HG03457 (cell line): Measurements from ENCODE around the gene KRTAP5-11.
"Not testable (repeated sequence)": the region's sequence is repeated elsewhere in the genome, so short reads cannot be mapped to it uniquely, and the experiment has no call there.

Source experiments
- ATAC-seq: cut with Tn5 transposase; IDR thresholded peaks from one replicate; pipeline ENCODE4 v1.9.1; 2021; ENCODE audit warnings: moderate number of reproducible peaks; ENCODE audit not compliant: unreplicated experiment

The KRTAP5-11 gene

DNA sequence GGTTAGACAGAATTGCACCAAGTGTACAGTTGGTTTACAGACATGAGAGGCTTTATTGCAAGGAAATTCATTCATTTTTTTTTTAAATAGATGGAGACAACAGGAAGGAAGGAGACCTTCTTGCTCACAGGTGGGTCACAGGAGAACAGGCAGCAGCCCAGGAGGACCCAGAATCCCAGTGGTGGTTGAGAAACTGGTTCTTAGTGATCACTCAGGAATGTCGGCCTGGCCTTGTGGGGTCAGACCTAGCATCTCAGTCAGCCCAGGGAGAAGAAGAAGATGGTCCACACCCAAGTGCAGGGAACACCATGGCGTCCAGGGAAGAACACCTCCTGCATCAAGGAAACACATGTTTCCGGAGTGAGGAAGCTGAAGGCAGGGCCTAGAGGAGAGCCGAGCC lies 849 bp downstream of the KRTAP5-11 start:
- no peak for ATAC-seq

DNA sequence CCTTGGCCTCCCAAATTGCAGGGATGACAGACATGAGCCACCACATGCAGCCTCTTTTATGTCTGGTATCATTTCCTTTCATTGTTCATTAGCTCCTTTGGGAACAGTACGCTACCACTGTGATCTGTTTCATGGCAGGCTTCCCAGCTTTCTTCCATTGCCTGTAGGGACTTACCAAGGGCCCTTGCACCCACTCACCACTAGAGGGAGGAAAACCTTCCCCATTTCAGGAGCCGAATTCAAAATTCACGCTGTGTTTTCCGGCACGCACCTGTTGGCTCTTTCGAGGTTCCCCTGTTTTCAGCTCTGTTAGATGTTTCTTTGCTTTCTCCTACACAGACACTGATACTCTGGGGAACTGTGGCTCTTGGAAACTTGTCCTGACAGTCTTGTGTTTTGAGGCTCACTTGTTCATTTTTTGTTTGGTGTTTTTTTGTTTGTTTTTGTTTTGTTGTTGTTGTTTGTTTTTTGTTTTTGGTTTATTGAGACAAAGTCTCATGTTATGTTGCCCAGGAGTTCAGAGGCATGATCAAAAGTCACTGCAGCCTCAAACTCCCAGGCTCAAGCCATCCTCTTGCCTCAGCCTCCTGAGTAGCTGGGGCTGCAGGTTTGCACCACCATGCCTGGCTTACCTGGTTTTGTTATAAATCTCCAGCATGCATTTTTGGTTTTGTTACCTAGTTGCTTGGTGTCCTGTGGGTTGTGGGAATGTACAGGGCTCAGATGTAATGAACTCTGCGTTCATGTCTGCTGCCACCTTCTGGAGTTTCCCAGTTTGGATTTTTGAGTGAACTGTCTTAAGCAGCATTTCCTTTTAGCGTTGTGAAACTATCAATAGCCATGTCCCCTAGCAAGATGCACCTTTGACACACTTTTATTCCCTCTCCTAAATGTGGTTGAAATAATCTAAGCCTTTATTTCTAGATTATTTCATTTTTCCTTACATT lies 2.3 kb downstream of the KRTAP5-11 start:
- ATAC-seq = no peak

DNA sequence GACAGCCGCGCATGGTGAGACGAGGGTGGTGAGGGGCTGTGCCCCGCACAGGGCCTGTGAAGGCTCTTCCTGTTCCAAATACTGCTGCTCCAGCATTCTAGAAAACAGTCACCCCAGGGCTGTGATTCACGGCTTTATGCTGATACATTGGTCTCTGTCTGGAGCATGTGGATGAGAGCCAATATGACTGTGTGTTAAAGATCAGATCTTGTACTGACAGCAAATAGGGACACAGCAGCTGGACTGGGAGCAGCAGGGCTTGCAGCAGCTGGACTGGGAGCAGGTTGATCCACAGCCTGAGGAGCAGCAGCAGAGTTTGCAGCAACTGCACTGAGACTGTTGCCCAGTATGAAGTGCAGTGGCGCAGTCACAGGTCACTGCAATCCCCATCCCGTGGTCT lies 3.2 kb downstream of the KRTAP5-11 start:
- not testable (repeated sequence) for ATAC-seq

DNA sequence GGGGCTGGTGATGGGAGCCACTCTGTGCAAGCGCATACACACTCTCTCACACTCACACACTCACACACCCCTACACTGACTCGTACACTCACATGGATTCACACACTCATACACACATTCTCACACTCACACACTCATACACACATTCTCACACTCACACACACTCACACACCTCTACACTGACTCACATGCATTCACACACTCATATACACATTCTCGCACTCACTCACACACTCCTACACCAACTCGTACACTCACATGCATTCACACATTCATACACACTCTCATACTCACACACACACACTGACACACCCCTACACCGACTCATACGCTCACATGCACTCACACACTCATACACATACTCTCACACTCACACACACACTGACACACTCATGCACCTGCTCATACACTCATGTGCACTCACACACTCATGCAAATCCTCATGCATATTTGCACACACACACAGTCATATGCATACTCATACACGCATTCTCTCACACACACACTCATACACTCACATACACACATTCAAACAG lies 5.1 kb downstream of the KRTAP5-11 start:
- no peak for ATAC-seq

DNA sequence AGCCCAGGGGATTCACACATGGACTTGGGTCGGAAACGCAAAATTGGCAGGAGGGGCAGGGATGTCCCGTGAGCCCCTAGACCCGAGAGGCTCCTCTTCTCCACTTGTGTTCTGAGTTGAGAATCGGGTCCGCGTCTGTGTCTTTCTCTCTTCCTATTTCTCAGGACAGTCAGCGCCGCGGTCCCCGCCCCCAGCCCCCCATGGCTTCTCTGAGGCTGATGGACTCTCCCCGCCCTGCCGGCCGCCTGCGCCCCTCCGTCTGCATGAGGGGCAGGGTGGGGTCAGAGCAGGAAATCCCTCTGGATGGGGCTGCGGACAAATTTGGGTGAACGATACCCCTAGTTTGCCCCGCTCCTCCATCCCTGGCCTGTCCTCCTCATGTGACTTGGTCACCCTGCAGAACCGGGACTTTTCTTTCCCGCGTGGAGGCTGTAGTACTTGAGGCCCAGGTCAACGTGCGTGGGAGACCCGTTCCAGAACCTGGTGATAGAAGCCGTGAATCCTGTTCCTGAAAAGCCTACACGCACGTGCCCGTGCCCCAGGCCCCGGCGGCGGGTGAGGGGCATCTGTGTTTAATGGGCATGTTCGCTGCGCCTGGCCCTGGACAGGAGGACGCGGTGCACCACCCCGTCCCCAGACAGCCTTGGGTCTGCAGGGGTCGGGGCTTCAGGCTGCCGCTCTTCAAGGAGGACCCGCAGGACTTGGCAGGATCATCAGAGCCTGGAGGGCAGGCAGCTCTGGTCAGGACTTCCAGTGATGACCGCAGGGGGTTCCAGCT lies 5.8 kb downstream of the KRTAP5-11 start:
- ATAC-seq = not testable (repeated sequence)

DNA sequence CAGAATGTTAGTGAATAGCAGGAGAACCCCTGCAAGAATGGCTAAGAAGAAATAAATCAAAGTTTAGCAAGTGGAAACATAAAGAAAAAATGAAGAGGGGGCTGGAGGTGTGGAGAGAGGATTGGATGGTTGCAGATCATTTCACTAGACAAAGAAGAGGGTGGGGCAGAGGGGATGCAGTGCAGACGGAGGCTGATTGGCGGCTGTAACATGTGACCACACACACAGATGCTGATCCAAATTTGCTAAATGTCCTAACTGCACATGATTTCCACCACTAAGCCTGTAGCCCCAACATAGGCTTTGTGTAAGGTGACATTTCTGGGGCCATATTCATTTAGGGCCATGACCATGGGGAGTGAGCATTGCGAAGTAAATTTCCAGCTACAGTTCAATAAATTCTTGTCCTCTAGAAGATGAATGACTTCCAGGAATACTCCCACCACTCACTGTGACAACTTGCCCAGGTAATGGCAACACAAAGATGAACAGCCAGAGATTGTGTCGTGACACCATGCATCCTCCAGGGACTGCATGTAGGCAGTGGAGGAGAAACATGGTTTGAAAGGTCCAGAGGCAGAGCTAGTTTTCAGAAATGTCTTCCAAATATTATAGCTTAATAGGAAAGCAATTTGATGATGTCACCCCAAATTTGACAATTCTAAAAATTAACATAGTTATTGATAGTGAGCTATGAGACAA lies 6.8 kb downstream of the KRTAP5-11 start:
- ATAC-seq = no peak

DNA sequence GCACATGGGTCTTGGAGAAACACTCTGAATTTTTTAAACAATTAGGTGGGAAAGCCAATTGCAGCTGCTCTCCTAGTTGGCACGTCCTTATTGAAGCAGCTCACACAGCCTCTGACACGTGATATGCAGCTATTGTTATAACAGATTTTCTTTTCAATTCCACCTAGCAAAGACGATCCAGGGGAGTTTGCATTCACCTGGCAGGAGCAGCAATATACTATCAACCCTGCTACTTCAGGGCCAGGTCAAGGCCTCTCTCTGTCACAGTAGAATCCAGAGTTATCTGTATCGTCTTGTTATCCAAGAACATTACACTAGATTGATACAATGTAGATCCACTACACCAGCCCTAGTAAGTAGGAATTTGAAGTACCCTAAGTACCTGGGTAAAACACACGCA lies 8.3 kb downstream of the KRTAP5-11 start:
- ATAC-seq = no peak

DNA sequence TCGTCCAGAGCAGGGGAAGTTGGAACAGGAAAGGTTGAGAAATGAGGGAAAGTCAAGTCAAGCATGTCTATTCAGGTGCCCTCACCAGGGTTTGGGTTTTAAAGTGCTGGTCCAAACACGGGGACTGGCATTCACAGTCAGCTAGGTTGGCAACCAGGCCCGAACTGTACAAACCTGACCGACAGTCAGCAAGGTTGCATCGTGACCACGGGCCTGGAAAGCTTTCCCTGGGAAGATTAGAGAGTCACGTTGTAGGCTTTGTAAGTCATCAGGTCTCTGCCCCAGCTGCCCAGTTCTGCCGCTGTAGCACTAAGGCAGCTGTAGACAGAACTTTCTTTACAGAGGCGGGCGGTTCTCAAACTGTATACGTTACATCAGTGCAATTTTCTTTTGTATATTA lies 9.9 kb downstream of the KRTAP5-11 start:
- ATAC-seq = no peak

DNA sequence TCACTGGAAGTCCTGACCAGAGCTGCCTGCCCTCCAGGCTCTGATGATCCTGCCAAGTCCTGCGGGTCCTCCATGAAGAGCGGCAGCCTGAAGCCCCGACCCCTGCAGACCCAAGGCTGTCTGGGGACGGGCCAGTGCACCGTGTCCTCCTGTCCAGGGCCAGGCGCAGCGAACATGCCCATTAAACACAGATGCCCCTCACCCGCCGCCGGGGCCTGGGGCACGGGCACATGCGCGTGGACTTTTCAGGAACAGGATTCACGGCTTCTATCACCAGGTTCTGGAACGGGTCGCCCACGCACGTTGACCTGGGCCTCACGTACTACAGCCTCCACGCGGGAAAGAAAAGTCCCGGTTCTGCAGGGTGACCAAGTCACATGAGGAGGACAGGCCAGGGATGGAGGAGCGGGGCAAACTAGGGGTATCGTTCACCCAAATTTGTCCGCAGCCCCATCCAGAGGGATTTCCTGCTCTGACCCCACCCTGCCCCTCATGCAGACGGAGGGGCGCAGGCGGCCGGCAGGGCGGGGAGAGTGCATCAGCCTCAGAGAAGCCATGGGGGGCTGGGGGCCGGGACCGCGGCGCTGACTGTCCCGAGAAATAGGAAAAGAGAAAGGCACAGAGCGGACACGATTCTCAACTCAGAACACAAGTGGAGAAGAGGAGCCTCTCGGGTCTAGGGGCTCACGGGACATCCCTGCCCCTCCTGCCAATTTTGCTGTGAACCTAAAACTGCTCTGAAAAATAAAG lies 11.4 kb downstream of the KRTAP5-11 start:
- not testable (repeated sequence) for ATAC-seq

DNA sequence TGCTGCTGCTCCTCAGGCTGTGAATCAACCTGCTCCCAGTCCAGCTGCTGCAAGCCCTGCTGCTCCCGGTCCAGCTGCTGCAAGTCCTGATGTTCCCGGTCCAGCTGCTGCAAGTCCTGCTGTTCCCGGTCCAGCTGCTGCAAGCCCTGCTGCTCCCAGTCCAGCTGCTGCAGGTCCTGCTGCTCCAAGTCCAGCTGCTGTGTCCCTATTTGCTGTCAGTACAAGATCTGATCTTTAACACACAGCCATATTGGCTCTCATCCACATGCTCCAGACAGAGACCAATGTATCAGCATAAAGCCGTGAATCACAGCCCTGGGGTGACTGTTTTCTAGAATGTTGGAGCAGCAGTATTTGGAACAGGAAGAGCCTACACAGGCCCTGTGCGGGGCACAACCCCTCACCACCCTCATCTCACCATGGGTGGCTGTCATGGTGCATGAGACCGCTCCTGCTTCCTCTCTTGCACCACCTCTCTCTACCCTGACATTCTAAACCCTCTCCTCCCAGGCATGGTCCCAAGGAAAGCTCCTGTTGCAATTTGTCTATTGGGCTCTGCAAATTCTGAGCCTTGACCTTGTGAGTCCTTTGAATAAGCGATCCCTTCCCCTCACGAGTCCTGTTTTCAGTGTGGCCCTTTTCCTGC lies 13.8 kb downstream of the KRTAP5-11 start:
- no peak for ATAC-seq

DNA sequence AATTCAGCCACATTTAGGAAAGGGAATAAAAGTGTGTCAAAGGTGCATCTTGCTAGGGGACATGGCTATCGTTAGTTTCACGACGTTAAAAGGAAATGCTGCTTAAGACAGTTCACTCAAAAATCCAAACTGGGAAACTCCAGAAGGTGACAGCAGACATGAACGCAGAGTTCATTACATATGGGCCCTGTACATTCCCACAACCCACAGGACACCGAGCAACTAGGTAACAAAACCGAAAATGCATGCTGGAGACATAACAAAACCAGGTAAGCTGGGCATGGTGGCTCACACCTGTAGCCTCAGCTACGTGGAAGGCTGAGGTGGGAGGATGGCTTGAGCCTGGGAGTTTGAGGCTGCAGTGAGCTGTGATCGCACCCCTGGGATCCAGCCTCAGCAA lies 15.0 kb downstream of the KRTAP5-11 start:
- ATAC-seq = not testable (repeated sequence)

DNA sequence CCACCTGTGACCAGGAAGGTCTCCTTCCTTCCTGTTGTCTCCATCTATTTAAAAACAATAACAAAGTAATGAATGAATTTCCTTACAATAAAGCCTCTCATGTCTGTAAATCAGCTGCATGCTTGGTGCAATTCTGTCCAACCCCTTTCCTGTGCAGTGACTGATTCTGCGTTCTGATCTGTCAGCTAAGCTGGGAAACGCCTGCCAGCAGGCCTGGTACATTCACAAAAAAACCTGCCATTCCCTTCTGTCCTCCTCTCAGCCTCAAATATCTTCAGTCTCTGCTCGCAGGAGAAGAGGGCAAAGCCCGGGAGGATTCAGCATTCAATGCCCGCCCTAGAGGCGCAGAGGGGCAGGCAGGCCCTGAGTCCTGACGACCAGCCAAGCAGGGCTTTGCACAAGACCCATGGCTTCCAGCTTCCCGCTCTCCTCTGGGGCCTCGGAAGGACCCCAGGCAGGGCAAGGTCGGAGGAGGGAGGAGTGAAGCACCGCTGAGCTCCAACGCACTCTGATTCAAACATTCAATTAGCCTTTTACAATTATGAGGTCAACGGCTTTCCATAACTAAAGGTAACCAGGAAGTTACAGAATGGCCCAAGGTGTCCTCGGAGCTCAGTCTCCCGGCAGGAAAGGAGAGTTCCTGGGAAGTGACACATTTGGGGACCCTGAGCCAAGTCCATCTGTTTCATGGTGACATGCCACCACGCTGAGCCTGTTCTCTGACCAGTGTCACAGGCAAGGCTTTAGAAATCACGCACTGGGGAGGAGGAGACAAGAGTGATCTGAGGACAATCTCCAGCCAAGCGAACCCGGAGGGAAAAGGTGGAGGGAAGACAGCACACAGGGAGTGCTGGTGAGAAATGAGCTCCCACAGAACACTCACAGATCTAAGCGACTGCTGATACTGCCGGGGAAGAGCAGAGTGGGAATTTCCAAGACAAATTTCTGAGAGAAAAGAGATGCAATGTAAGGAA lies 15.8 kb downstream of the KRTAP5-11 start:
- ATAC-seq = not testable (repeated sequence)

DNA sequence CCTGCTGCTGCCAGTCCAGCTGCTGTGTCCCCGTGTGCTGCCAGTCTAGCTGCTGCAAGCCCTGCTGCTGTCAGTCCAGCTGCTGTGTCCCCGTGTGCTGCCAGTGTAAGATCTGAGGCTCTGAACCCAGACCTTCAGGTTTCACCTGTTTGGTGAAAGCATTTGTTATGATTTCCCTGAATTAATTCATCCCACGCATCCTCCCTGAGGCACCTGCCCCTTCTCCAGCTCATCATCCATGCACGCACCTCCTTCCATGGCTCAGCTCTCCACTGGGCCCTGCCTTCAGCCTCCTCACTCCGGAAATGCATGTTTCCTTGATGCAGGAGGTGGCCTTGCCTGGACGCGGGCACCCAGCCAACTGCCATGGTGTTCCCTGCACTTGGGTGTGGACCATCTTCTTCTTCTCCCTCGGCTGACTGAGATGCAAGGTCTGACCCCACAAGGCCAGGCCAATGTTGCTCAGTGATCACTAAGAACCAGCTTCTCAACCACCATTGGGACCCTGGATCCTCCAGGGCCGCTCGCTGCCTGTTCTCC lies 16.5 kb downstream of the KRTAP5-11 start:
- ATAC-seq = no peak

DNA sequence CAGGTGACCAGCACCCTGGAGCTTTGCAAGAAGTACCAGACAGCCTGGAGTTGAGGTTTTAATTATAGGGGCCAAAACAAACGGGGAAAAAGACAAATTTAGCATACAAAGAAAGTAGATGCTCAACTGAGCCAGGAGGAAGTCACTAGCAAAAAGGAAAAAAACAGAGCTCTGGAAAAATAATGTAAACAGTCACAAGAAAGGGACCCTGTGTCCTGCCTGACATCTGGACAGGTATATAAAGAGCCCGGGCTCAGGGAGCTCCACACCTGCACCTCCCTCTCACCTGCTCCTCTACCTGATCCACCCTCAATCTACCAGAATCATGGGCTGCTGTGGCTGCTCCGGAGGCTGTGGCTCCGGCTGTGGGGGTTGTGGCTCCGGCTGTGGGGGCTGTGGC lies 17.4 kb downstream of the KRTAP5-11 start, which contains the start of gene KRTAP5-10:
TSS of gene KRTAP5-10 (plus strand) at position 301 of the 400 bp plus-strand sequence. CDS start at position 326, 25 bp downstream.
- ATAC-seq = no peak

DNA sequence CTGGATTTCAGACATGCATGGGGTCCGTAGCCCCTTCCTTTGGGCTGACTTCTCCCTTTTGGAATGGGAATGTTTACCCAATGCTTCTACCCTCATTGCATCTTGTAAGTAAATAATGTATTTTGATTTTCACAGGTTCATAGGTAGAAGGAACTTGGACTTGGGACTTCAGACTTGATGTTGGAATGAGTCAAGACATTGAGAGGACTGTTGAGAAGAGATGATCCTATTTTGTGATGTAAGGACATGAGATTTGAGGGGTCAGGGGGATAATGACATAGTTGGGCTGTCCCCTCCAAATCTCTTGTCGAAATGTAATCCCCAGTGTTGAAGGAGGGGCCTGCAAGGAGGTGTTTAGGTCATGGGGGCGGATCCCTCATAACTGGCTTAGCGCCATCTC lies 18.2 kb downstream of the KRTAP5-11 start:
- ATAC-seq = no peak

DNA sequence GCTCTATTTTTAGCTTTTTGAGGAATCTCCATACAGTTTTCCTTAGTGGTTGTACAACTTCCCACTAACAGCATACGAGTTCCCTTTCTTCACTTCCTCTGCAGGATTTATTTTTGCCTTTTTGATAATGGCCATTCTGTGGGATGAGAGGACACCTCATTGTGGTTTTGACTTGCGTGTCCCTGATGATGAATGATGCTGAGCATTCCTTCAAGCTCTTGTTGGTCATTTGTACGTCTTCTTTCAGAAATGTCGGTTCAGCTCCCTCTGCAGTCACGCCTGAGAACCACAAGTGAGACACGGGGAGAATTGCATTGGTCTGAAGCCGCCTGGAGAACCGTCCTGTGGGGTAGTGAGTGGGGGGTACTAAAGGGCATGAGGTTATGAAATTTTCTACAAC lies 19.3 kb downstream of the KRTAP5-11 start:
- ATAC-seq = no peak

DNA sequence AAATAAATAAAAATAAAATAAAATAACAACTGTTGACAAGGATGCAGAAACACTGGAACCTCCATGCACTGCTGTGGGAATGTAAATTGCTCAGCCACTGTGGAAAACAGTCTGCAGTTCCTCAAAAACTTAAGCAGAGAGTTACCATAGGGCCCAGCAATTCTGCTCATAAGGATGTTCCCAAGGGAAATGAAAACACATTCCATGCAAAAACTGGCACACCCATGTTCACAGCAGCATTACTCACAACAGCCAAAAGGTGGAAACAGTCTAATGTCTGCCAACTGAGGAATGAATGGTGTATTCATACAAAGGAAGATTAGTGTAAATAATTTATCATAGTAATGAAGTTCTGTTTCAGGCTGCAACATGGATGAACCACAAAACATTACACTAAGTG lies 20.6 kb downstream of the KRTAP5-11 start:
- ATAC-seq = no peak

DNA sequence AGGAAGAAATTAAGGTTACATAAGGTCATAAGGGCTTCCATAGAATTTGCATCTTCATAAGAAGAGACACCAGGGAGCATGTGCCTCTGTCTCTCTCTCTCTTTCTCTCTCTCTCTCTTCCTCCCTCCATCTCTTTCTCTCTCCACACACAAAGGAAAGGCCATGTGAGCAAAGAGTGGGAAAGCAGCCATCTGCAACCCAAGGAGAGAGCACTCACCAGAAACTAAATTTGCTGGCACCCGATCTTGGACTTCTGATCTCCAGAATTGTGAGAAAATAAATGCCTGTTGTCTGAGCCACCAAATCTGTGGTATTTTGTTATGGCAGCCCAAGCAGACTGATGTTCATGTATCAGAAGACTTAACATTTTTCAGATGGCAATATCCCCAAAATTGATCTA lies 23.7 kb downstream of the KRTAP5-11 start:
- no peak for ATAC-seq
